A549 treated with CORT108297 at 1 μM for 4 hours (cell line): Measurements from ENCODE around the gene PTGR3. TPM values are rescaled to one million over a fixed set of nuclear protein-coding genes. Genes with fewer than 3 reads are reported as not detected.

Experiments used
- total RNA-seq: library from RNA; stranded (reverse); fragments of 200-300 nt; extraction: Qiagen RNA extraction; gene quantifications from 5 replicates; pipeline ENCODE4 v1.2.3, GENCODE V29; 2022

PTGR3 gene, protein sequence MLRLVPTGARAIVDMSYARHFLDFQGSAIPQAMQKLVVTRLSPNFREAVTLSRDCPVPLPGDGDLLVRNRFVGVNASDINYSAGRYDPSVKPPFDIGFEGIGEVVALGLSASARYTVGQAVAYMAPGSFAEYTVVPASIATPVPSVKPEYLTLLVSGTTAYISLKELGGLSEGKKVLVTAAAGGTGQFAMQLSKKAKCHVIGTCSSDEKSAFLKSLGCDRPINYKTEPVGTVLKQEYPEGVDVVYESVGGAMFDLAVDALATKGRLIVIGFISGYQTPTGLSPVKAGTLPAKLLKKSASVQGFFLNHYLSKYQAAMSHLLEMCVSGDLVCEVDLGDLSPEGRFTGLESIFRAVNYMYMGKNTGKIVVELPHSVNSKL
- total RNA-seq = 9.8 to 17.3 TPM (median 16.0 TPM) in 5 replicates

DNA sequence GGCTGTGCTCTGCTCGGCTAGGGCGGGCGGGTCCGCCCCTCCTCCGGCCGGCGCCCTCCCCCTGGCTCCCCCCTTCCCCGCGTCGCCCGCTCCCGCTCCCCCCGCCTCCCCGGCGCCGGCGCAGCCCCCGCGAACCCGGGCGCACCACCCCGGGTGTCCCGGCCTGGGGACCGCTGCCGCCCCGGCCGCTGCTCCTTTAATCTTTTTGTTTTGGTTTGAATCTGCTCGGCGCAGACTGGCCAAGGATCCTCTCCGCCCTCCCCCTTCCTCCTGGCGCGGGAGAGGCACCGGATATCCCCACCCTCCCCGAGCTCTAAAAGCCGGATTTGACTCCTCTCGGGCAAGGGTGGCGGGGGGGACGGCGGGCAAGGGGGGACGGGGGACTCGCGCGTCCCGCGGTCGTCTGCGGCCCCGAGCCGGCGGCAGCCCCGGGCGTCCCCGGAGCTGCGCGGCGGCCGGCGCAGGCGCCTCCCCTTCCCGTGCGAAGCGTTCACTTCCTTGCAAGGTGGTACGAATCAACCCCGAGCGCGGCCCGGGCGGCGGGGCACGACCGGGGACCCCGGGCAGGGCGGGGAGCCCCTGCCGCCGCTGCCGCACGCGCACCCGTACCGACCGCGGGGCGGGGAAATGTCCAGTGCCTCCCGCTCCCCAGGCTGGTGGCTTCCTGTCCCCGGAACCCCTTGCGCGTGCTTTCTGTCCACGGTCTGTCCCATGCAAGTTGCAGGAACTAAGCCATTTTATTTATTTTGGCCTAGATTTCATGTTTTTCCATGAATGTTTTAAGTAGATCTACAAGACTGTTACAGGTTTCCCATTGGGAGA, at the start of gene PTGR3:
Gene PTGR3, minus strand, starts transcription at position 11 of the 822 bp plus-strand sequence. CDS start 81 bp downstream, outside the sequence.

GRCh38 chr18:75210274-75211001, 1.5 kb upstream of the PTGR3 start, which contains the start of gene TSHZ1:
Gene TSHZ1 (plus strand): TSS chr18:75210797. CDS start chr18:75211877, 1,080 bp downstream.

Other genes starting within 250 kb of the PTGR3 start
- gene TSHZ1, start 1.7 kb upstream of the PTGR3 start, total RNA-seq = 5.2 to 6.7 TPM (median 6.4 TPM) in 5 replicates
- not detected in 5 replicates for gene SMIM21, start 218.6 kb upstream of the PTGR3 start, total RNA-seq